ENCODE measurements around the gene PGM2.
"Not testable (repeated sequence)": the region's sequence is repeated elsewhere in the genome, so short reads cannot be mapped to it uniquely, and the experiment has no call there.

The PGM2 gene

DNA sequence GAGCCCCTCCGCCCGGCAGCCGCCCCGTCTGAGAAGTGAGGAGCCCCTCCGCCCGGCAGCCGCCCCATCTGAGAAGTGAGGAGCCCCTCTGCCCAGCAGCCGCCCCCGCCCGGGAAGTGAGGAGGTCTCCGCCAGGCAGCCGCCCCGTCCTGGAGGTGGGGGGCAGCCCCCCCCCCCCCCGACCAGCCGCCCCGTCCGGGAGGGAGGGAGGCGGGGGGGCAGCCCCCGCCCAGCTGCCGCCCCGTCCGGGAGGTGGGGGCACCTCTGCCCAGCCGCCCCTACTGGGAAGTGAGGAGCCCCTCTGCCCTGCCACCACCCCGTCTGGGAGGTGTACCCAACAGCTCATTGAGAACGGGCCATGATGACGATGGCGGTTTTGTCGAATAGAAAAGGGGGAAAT is 6.0 kb upstream of the PGM2 start:
- not testable (repeated sequence) for DNase-seq

- DNase-seq, result peak; percentile 90
These were observed 4.4 kb upstream of the PGM2 start for GRCh38 chr4:37821953-37822605.

- not testable (repeated sequence) for DNase-seq
These were observed 985 bp upstream of the PGM2 start for GRCh38 chr4:37825501-37825900.

GRCh38 chr4:37825968-37826294 is 555 bp upstream of the PGM2 start:
- peak; percentile 73 for DNase-seq

DNA sequence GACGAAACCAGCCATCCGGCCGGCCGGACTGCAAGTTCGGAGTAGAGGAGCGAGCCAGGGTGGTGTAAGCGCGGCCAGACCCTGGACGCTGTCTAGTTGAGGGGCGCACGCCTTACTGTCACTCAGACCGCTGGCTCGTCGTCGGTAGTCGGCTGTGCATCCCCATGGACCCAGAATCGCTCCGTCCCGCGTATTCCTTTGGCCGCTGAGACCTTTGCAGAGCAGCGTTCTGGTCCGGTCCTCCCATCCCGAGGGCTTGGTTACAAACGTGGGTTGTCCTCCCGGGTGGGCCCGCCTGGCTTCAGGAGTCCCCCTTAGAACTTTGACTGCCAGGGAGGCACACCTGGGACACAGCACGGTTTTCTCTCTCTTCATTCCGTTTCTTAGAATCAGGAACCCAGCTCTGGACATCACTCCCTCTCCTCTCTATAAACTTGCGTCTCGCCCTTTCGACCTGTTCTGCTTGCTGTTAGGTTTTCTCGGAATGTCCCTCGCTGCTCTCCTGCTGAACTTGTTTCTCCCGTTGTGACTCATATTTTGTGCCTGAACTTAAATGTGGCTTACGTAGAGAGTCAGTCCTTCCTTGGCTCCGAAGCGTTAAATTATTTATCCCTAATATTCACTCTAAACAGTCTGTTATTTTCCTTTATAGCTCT is 672 bp downstream of the PGM2 start:
- DNase-seq, result no peak

- no peak for DNase-seq
These were observed 1.4 kb downstream of the PGM2 start for GRCh38 chr4:37827802-37828321.

DNA sequence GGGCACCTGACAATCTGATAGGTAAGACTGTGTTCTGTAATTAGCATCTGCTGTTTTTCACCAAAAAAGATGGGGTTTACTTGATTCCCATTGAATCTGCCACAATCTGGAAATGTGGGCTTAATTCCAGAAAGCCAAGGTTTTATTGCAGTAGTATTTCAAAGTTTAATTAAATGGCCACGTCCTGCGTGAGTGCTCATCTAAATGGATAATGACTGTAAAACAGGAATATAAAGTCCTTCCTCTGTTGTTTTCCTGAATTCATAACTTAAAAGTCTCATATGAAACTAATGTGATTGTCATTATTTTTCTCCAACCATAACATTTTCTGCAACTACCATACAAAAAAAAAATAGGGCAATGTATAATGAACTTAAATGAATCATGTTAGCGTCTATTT is 2.4 kb downstream of the PGM2 start:
- DNase-seq, result no peak

- no peak for DNase-seq
These were observed 4.2 kb downstream of the PGM2 start for GRCh38 chr4:37830640-37831039.

- no peak for DNase-seq
These were observed 8.5 kb downstream of the PGM2 start for GRCh38 chr4:37835031-37835430.

- no peak for DNase-seq
These were observed 9.3 kb downstream of the PGM2 start for GRCh38 chr4:37835806-37836205.

GRCh38 chr4:37836274-37836673 is 9.8 kb downstream of the PGM2 start:
- DNase-seq, result no peak

GRCh38 chr4:37836838-37837440 is 10.5 kb downstream of the PGM2 start:
- no peak for DNase-seq

- no peak for DNase-seq
These were observed 11.0 kb downstream of the PGM2 start for GRCh38 chr4:37837446-37837845.

DNA sequence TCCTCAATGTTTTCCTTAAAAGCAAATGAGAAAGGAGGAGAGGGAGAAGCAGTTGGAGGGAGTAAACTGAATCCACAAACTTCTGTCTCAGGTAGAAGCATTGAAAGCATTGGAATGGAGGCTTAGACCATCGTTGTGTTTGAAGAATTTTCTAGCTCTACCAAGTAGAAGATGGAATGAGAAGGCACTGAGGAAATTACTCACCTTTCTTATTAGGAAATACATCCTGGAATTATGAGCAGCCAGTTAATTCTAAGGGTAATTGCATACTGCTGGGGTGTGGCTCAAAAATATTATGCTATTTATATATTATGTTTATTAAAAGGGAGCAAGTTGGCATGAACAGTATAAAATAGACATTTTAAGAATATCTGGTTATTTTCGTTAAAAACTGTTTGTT is 12.9 kb downstream of the PGM2 start:
- DNase-seq, result no peak

GRCh38 chr4:37844204-37844603 is 17.7 kb downstream of the PGM2 start:
- DNase-seq, result no peak

DNA sequence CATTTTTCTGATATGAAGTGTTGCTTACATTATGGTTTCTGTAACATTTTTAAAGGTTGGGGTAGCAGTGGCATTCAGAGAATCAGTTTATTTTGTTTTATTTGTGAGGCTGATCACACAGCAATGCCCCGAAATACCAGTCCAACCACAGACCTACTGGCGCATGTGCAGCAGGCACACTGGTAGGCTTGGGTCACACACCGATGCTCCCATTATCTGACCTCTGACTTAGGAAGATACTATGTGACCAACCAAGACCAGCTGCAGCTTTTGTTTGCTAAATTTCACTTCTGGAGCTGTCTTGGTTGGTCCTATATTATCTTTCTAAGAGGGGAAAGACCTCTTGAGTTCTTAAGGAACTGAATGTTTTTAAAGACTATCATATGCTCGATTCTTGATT is 18.7 kb downstream of the PGM2 start:
- DNase-seq, result no peak

- no peak for DNase-seq
These were observed 20.9 kb downstream of the PGM2 start for GRCh38 chr4:37847311-37847884.

GRCh38 chr4:37852376-37852775 is 25.9 kb downstream of the PGM2 start:
- DNase-seq, result no peak

DNA sequence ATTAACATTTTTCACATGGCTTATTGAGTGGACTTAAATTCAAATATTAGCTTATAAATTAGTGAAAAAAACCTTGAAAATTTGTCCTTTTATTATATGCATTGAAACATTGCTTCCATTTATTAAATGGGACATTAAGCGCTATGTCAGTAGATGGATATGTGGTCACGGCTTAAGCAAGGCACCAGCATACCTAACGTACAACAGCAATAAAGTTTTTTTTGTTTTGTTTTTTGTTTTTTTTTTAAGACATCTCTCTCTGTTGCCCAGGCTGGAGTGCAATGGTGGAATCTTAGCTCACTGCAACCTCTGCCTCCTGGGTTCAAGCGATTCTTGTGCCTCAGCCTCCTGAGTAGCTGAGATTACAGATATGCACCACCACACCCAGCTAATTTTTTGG is 31.6 kb downstream of the PGM2 start:
- DNase-seq, result no peak

GRCh38 chr4:37858872-37859271 is 32.4 kb downstream of the PGM2 start:
- no peak for DNase-seq

- no peak for DNase-seq
These were observed 33.8 kb downstream of the PGM2 start for GRCh38 chr4:37860266-37860665.

GRCh38 chr4:37862961-37863360 is 36.5 kb downstream of the PGM2 start:
- no peak for DNase-seq

- no peak for DNase-seq
These were observed 38.3 kb downstream of the PGM2 start for GRCh38 chr4:37864786-37865185.

GRCh38 chr4:37865450-37865849 is 39.0 kb downstream of the PGM2 start:
- no peak for DNase-seq

Measured in DMS53 (cell line).